Keratinocyte (primary cell): Measurements from ENCODE around the gene CLDN5. TPM values are rescaled to one million over a fixed set of nuclear protein-coding genes. Genes with fewer than 3 reads are reported as not detected.

ENCODE experiments used
- DNase-seq: peaks from one replicate; pipeline ENCODE4 v3.0.0-alpha.2; 2011; ENCODE audit warnings: low read depth, missing footprints, low spot score
- FAIRE-seq: peaks from 2 replicates; lab custom pipeline; 2011; peaks lifted over from hg19 to GRCh38; lab: Jason Lieb, UNC
- H2AFZ ChIP-seq: 2 replicates; pipeline ENCODE4 v1.6.0; 2012; ENCODE audit warnings: low read length, control low read depth, inconsistent platforms; ENCODE audit not compliant: control insufficient read depth
- H3K27ac ChIP-seq: 2 replicates; pipeline ENCODE4 v1.5.1; 2011; ENCODE audit warnings: low read length; ENCODE audit not compliant: control insufficient read depth, insufficient read depth
- H3K27me3 ChIP-seq: 3 replicates; pipeline ENCODE4 v1.6.0; 2011; ENCODE audit warnings: low read length; ENCODE audit not compliant: control insufficient read depth, insufficient read depth; ENCODE audit errors: extremely low read depth
- H3K36me3 ChIP-seq, 2 experiments: 2 replicates in 1 of 2; 3 replicates in 1 of 2; pipeline ENCODE4 v1.5.1; 2011; ENCODE audit warnings: low read length in 2 of 2, mild to moderate bottlenecking in 1 of 2; ENCODE audit not compliant: control insufficient read depth in 2 of 2, insufficient read depth in 2 of 2; ENCODE audit errors: extremely low read depth in 1 of 2
- H3K4me1 ChIP-seq: 3 replicates; pipeline ENCODE4 v1.5.1; 2011; ENCODE audit warnings: low read length; ENCODE audit not compliant: control insufficient read depth, insufficient read depth; ENCODE audit errors: extremely low read depth
- H3K4me2 ChIP-seq: 3 replicates; pipeline ENCODE4 v1.6.0; 2011; ENCODE audit warnings: low read depth, low read length; ENCODE audit not compliant: control insufficient read depth, insufficient read depth; ENCODE audit errors: extremely low read depth
- H3K4me3 ChIP-seq, 3 experiments: fragments of 200-600 bp in 1 of 3; sonication (generic) in 1 of 3; 2 replicates in 2 of 3; 3 replicates in 1 of 3; pipeline ENCODE4 v1.5.1; 2011 to 2016; ENCODE audit warnings: low read length in 3 of 3, mild to moderate bottlenecking in 3 of 3, control low read depth in 2 of 3, inconsistent platforms in 1 of 3, low read depth in 1 of 3, mixed read lengths in 1 of 3, mixed run types in 1 of 3, moderate library complexity in 1 of 3; ENCODE audit not compliant: control insufficient read depth in 2 of 3, insufficient read depth in 2 of 3; ENCODE audit errors: extremely low read depth in 1 of 3
- H3K79me2 ChIP-seq: 2 replicates; pipeline ENCODE4 v1.6.0; 2012; ENCODE audit warnings: low read length; ENCODE audit not compliant: control insufficient read depth, insufficient read depth
- H3K9ac ChIP-seq: 3 replicates; pipeline ENCODE4 v1.6.0; 2011; ENCODE audit warnings: low read length; ENCODE audit not compliant: control insufficient read depth, insufficient read depth; ENCODE audit errors: extremely low read depth
- H3K9me1 ChIP-seq: 3 replicates; pipeline ENCODE4 v1.6.0; 2011; ENCODE audit warnings: low read length; ENCODE audit not compliant: control insufficient read depth, insufficient read depth; ENCODE audit errors: extremely low read depth
- H3K9me3 ChIP-seq: 2 replicates; pipeline ENCODE4 v1.5.1; 2012; ENCODE audit warnings: low read depth, low read length; ENCODE audit not compliant: control insufficient read depth
- H4K20me1 ChIP-seq: 3 replicates; pipeline ENCODE4 v1.6.0; 2011; ENCODE audit warnings: low read length; ENCODE audit not compliant: control insufficient read depth, insufficient read depth; ENCODE audit errors: extremely low read depth
- CTCF ChIP-seq, 3 experiments: IDR thresholded peaks in 1 of 3; conservative IDR thresholded peaks in 1 of 3; optimal IDR thresholded peaks in 1 of 3; 2 replicates in 2 of 3; 3 replicates in 1 of 3; pipeline versions ENCODE3 to v1.5.1; 2011; ENCODE audit warnings: low read length in 3 of 3, mild to moderate bottlenecking in 3 of 3, moderate library complexity in 2 of 3, control low read depth in 1 of 3, inconsistent platforms in 1 of 3; ENCODE audit not compliant: insufficient read depth in 2 of 3; ENCODE audit errors: extremely low read depth in 1 of 3
- EZH2 ChIP-seq: IDR thresholded peaks from one replicate; pipeline ENCODE4 v1.6.1; 2012; ENCODE audit warnings: inconsistent platforms, mild to moderate bottlenecking, low read length, moderate library complexity
- dilution Hi-C: fragments of 300-500 bp; cut with MboI; formaldehyde crosslinking; loops from one replicate; pipeline ENCODE4 v1.7.0; 2020; ENCODE audit warnings: low sequenced_read_pairs; ENCODE audit not compliant: extremely low pct_ligation_motif_present
- polyA plus RNA-seq, 5 experiments: library from polyadenylated mRNA; depleted of rRNA in 3 of 5; stranded (reverse) in 3 of 5; stranded (forward) in 1 of 5; unstranded in 1 of 5; fragments of >200 nt; gene quantifications; 1 replicate in 1 of 5; 2 replicates in 3 of 5; 3 replicates in 1 of 5; pipeline versions ENCODE4 v1.2.1 to v1.2.3, GENCODE V29; 2011 to 2012; ENCODE audit warnings: missing spikeins in 2 of 5, low read depth in 1 of 5, low replicate concordance in 1 of 5

Gene CLDN5
- polyA plus RNA-seq, 1 donor (not counting 4 experiments of a cell fraction or from before 2014, with no cell fraction given), result not detected

GRCh38 chr22:19510919-19511341 lies 13.3 kb downstream of the CLDN5 start:
- DNase-seq (peak; percentile 30), FAIRE-seq (peak; percentile 77)
- TF ChIP-seq CTCF (optimal IDR thresholded peaks at IDR 0.05 in 1 of 3, IDR thresholded peaks at IDR 0.05 in 1 of 3, conservative IDR thresholded peaks at IDR 0.05 in 1 of 3; ENCODE audit: extremely low read depth in 1 of 3, insufficient read depth in 2 of 3, low read length in 3 of 3) (peak in 1 of 3 experiments; percentile 24), EZH2 (no peak)
- Histone ChIP-seq H3K79me2 (no peaks in the 10 kb centered on the region), H3K27me3 (no peaks in the 10 kb centered on the region), H3K9ac (peak overlapping the region; percentile 8), H3K4me1 (peaks cover 7% of the 10 kb centered on the region), H3K4me2 (peak overlapping the region; percentile 15), H4K20me1 (no peaks in the 10 kb centered on the region), H3K36me3 (peaks cover 0 to 23% of the 10 kb centered on the region in 2 experiments), H3K9me1 (no peaks in the 10 kb centered on the region), H3K9me3 (no peaks in the 10 kb centered on the region), H3K27ac (peak overlapping the region; percentile 65), H2AFZ (no peak overlapping the region), H3K4me3 (no peak overlapping the region)
- dilution Hi-C loops, result no loop called here

GRCh38 chr22:19509923-19510322 lies 14.3 kb downstream of the CLDN5 start:
- H2AFZ ChIP-seq, result no peak overlapping the region
- H3K4me1 ChIP-seq, result peaks cover 7% of the 10 kb centered on the region
- no peak overlapping the region for H3K4me2 ChIP-seq
- TF ChIP-seq CTCF (optimal IDR thresholded peaks at IDR 0.05 in 1 of 3, IDR thresholded peaks at IDR 0.05 in 1 of 3, conservative IDR thresholded peaks at IDR 0.05 in 1 of 3; ENCODE audit: extremely low read depth in 1 of 3, insufficient read depth in 2 of 3, low read length in 3 of 3) (no peak), EZH2 (no peak)
- FAIRE-seq, result no peak
- H3K9me1 ChIP-seq, result no peaks in the 10 kb centered on the region
- no peaks in the 10 kb centered on the region for H4K20me1 ChIP-seq
- no peak overlapping the region for H3K27ac ChIP-seq
- H3K79me2 ChIP-seq, result no peaks in the 10 kb centered on the region
- H3K27me3 ChIP-seq, result no peaks in the 10 kb centered on the region
- dilution Hi-C loops, result no loop called here
- no peak for DNase-seq
- no peak overlapping the region for H3K9ac ChIP-seq
- no peaks in the 10 kb centered on the region for H3K9me3 ChIP-seq
- no peak overlapping the region for H3K4me3 ChIP-seq
- H3K36me3 ChIP-seq, result peaks cover 0 to 16% of the 10 kb centered on the region in 2 experiments
